ENCODE results near the gene SEMA3B. TPM values are rescaled to one million over a fixed set of nuclear protein-coding genes. Genes with fewer than 3 reads are reported as not detected.

The SEMA3B gene
- total and polyA plus RNA-seq, 9 of the 15 experiments (the other 6 are each of a cell fraction or from before 2014, with no cell fraction given) = 0.03 to 1.8 (median 0.55) TPM; not detected in 1

DNA sequence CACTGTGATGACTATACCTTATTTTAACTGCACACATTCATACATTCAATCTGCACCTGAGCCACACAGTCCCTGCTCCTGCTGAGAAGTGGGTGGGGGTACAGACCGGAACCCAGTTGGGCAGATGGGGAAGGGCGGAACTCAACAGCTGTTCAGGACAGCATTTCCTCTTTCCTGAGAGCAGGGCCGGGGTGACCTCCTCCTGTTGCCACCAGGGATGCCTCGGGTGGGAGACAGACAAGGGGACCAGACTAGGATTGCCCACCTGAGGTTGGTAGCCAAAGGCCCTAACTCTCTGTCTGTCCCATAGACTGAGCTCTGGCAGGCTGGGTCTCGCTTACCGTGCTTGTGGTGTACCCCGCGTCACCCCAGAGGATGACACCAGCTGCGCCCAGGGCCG is 49.7 kb downstream of the SEMA3B start:
- Histone ChIP-seq H3K79me2 (ENCODE audit: control insufficient read depth, insufficient read depth, low read length) (peaks cover 22% of the 10 kb centered on the region), H3K27ac (ENCODE audit: extremely low read depth, low read depth, low read length) (no peak overlapping the region; the same call in 2 of the 3 replicates), H3K36me3 (ENCODE audit: control insufficient read depth, insufficient read depth, low read length) (peaks cover 20% of the 10 kb centered on the region; the same call in 2 of the 3 replicates), H2AFZ (ENCODE audit: low read depth, low read length) (no peak overlapping the region), H3K27me3 (ENCODE audit: control insufficient read depth in 2 of 2, insufficient read depth in 2 of 2, low read length in 2 of 2) (no peaks in the 10 kb centered on the region), H3K9me3 (replicated peaks; ENCODE audit: control insufficient read depth, insufficient read depth, low read depth, low read length) (no peaks in the 10 kb centered on the region), H3K4me2 (ENCODE audit: insufficient read depth, low read length) (no peak overlapping the region), H3K9me1 (ENCODE audit: control insufficient read depth, insufficient read depth, low read length) (no peaks in the 10 kb centered on the region), H3K4me1 (replicated peaks in 1 of 2; ENCODE audit: control insufficient read depth in 2 of 2, insufficient read depth in 2 of 2, low read length in 2 of 2) (peaks cover 27 to 70% of the 10 kb centered on the region in 2 experiments), H3K4me3 (no peak overlapping the region), H3K9ac (ENCODE audit: insufficient read depth in 1 of 2, low read depth in 2 of 2, low read length in 2 of 2) (peak overlapping the region in 1 of 2 experiments; percentile 83; a peak in 2 of 4 replicates), H4K20me1 (replicated peaks; ENCODE audit: control insufficient read depth, insufficient read depth, low read length) (no peaks in the 10 kb centered on the region)
- DNase-seq (ENCODE audit: extremely low read depth in 1 of 4, low spot score in 3 of 4) (no peak), FAIRE-seq (no peak), ATAC-seq (no peak)
- TF ChIP-seq, protein P1, sequence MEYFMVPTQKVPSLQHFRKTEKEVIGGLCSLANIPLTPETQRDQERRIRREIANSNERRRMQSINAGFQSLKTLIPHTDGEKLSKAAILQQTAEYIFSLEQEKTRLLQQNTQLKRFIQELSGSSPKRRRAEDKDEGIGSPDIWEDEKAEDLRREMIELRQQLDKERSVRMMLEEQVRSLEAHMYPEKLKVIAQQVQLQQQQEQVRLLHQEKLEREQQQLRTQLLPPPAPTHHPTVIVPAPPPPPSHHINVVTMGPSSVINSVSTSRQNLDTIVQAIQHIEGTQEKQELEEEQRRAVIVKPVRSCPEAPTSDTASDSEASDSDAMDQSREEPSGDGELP (CRISPR knock-in tag; IDR thresholded peaks at IDR 0.05; ENCODE audit: borderline replicate concordance) = 0 out of 2 replicates have a peak, but pooled peaks have one; percentile 16
- TF ChIP-seq KLF10 (CRISPR knock-in tag; IDR thresholded peaks at IDR 0.05) = no peak
- intact Hi-C loops (cut with micrococcal nuclease) (no loop called here), in situ Hi-C loops (cut with MboI) (no loop called here)
- ChIA-PET CTCF (ENCODE audit: low intra/inter-chr PET ratio) (no interaction called here), POLR2A (interaction anchor here (0.6 to 1.1 kb wide), 6 partner anchors 9 to 104 kb away, joined by 3 to 5 read pairs (median 3); partner anchors contain the start of genes HYAL1, IFRD2 and TUSC2)
- BruUV-seq (replicated peaks) = no TSS peak
- 80% methylated on average over 1 of the region's 10 CpGs for WGBS (ENCODE audit: insufficient coverage, low coverage, missing lambda C conversion rate)

GRCh38 chr3:50319181-50319893 is 50.4 kb downstream of the SEMA3B start:
- Histone ChIP-seq H3K9me3 (replicated peaks; ENCODE audit: control insufficient read depth, insufficient read depth, low read depth, low read length) (no peaks in the 10 kb centered on the region), H3K9ac (ENCODE audit: insufficient read depth in 1 of 2, low read depth in 2 of 2, low read length in 2 of 2) (peak overlapping the region in 1 of 2 experiments; percentile 98; a peak in 2 of 4 replicates), H4K20me1 (replicated peaks; ENCODE audit: control insufficient read depth, insufficient read depth, low read length) (no peaks in the 10 kb centered on the region), H3K79me2 (ENCODE audit: control insufficient read depth, insufficient read depth, low read length) (peaks cover 22% of the 10 kb centered on the region), H3K27ac (ENCODE audit: extremely low read depth, low read depth, low read length) (no peak overlapping the region; the same call in 2 of the 3 replicates), H3K4me2 (ENCODE audit: insufficient read depth, low read length) (no peak overlapping the region), H3K9me1 (ENCODE audit: control insufficient read depth, insufficient read depth, low read length) (no peaks in the 10 kb centered on the region), H3K4me1 (replicated peaks in 1 of 2; ENCODE audit: control insufficient read depth in 2 of 2, insufficient read depth in 2 of 2, low read length in 2 of 2) (peaks cover 33 to 77% of the 10 kb centered on the region in 2 experiments), H2AFZ (ENCODE audit: low read depth, low read length) (no peak overlapping the region), H3K4me3 (no peak overlapping the region), H3K36me3 (ENCODE audit: control insufficient read depth, insufficient read depth, low read length) (peaks cover 23% of the 10 kb centered on the region; the same call in 2 of the 3 replicates), H3K27me3 (ENCODE audit: control insufficient read depth in 2 of 2, insufficient read depth in 2 of 2, low read length in 2 of 2) (no peaks in the 10 kb centered on the region)
- FAIRE-seq = no peak
- ChIA-PET CTCF (ENCODE audit: low intra/inter-chr PET ratio) (no interaction called here), POLR2A (interaction anchor here (0.6 to 1.2 kb wide), 7 partner anchors 9 to 474 kb away, joined by 3 to 5 read pairs (median 3); partner anchors contain the start of genes HYAL1, IFRD2 and TUSC2)
- no TSS peak for BruUV-seq (replicated peaks)
- intact Hi-C loops (cut with micrococcal nuclease) = no loop called here
- WGBS (ENCODE audit: insufficient coverage, low coverage, missing lambda C conversion rate) = 91% methylated on average over 15 of the region's 16 CpGs
- no peak for DNase-seq (ENCODE audit: extremely low read depth in 1 of 4, low spot score in 3 of 4)
- in situ Hi-C loops (cut with MboI) = no loop called here
- peak; percentile 87 for TF ChIP-seq RBM25 (IDR thresholded peaks at IDR 0.05; ENCODE audit: low read depth, low read length, severe bottlenecking)
- TF ChIP-seq YBX1 (IDR thresholded peaks at IDR 0.05) = no peak
- TF ChIP-seq BCOR (IDR thresholded peaks at IDR 0.05) = peak; percentile 84
- TF ChIP-seq KDM1A (IDR thresholded peaks at IDR 0.05) = peak; percentile 35 to 57; a peak in 2 of 4 replicates
- TF ChIP-seq RCOR1 (IDR thresholded peaks at IDR 0.05; ENCODE audit: borderline replicate concordance in 1 of 2, low read depth in 2 of 2, low read length in 2 of 2) = 0 out of 4 replicates have a peak, but pooled peaks of 1 of the 2 experiments have one; percentile 35
- ATAC-seq = no peak
